Measurements from ENCODE around the gene GLT8D1. TPM values are rescaled to one million over a fixed set of nuclear protein-coding genes. Genes with fewer than 3 reads are reported as not detected.
A peak's percentile ranks its signal among the peaks of the same experiment; 100 is the strongest.

The GLT8D1 gene
- total RNA-seq, 1 donor from 2014 or later = 79.8 TPM

DNA sequence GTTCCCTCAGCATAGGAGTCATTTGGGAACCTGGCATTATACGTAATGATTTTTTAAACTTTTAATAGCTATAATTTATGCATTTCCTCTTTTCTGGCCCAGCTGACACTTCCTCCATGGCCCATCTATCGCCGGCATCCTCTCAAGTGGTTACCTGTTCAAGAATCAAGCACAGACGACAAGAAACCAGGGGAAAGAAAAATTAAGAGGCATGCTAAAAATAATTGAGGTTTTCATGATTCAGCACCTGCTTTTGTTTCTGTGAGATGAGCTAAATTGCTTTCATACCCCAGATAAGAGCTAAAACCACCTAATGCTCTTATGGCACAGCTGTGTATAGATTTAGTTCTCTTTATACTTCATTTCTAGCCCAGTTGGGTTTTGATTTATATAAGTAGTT is 2.0 kb upstream of the GLT8D1 start:
- peak overlapping the region; percentile 59 for H3K4me3 Mint-ChIP-seq (ENCODE audit: low read depth)
- peaks cover 16% of the 10 kb centered on the region for H3K4me1 Mint-ChIP-seq (ENCODE audit: low read depth)
- TF ChIP-seq CTCF (IDR thresholded peaks at IDR 0.05; ENCODE audit: unreplicated experiment) = no peak
- H3K27ac Mint-ChIP-seq = no peak overlapping the region
- H3K27me3 Mint-ChIP-seq = no peaks in the 10 kb centered on the region
- H3K36me3 Mint-ChIP-seq (ENCODE audit: insufficient read depth) = peaks cover 4% of the 10 kb centered on the region
- no peak for DNase-seq (ENCODE audit: low spot score, unreplicated experiment)
- H3K9me3 Mint-ChIP-seq (ENCODE audit: low read depth) = no peaks in the 10 kb centered on the region

- H3K9me3 Mint-ChIP-seq (ENCODE audit: low read depth) = no peaks in the 10 kb centered on the region
- no peaks in the 10 kb centered on the region for H3K36me3 Mint-ChIP-seq (ENCODE audit: insufficient read depth)
- peaks cover 16% of the 10 kb centered on the region for H3K4me1 Mint-ChIP-seq (ENCODE audit: low read depth)
- peak overlapping the region; percentile 95 for H3K4me3 Mint-ChIP-seq (ENCODE audit: low read depth)
- peak overlapping the region; percentile 91 for H3K27ac Mint-ChIP-seq
- no peak for DNase-seq (ENCODE audit: low spot score, unreplicated experiment)
- TF ChIP-seq CTCF (IDR thresholded peaks at IDR 0.05; ENCODE audit: unreplicated experiment) = no peak
- no peaks in the 10 kb centered on the region for H3K27me3 Mint-ChIP-seq
Observed at GRCh38 chr3:52705438-52705687, 228 bp downstream of the GLT8D1 start.

- no peaks in the 10 kb centered on the region for H3K36me3 Mint-ChIP-seq (ENCODE audit: insufficient read depth)
- no peaks in the 10 kb centered on the region for H3K9me3 Mint-ChIP-seq (ENCODE audit: low read depth)
- DNase-seq (ENCODE audit: low spot score, unreplicated experiment) = no peak
- H3K27ac Mint-ChIP-seq = peak overlapping the region; percentile 91
- H3K4me1 Mint-ChIP-seq (ENCODE audit: low read depth) = peaks cover 16% of the 10 kb centered on the region
- peak overlapping the region; percentile 95 for H3K4me3 Mint-ChIP-seq (ENCODE audit: low read depth)
- no peak for TF ChIP-seq CTCF (IDR thresholded peaks at IDR 0.05; ENCODE audit: unreplicated experiment)
- H3K27me3 Mint-ChIP-seq = no peaks in the 10 kb centered on the region
Observed at GRCh38 chr3:52704611-52705437, 767 bp downstream of the GLT8D1 start.

DNA sequence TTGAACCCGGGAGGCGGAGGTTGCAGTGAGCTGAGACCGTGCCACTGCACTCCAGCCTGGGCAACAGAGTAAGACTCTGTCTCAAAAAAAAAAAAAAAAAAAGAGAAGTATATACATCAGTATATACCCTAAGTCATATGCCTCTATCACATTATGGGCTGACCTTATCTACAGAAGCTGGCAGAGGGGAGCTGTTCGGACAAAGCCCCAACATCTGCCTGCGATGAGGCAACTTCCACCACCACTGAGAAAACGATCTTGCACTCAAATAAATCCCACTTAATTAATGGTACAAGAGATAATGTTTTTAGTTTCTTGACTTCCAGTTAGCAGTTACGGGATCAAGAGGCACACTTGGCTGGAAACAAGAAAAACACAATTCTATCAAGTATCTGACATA is 2.2 kb downstream of the GLT8D1 start:
- TF ChIP-seq CTCF (IDR thresholded peaks at IDR 0.05; ENCODE audit: unreplicated experiment) = no peak
- no peaks in the 10 kb centered on the region for H3K27me3 Mint-ChIP-seq
- peak overlapping the region; percentile 95 for H3K4me3 Mint-ChIP-seq (ENCODE audit: low read depth)
- no peak overlapping the region for H3K27ac Mint-ChIP-seq
- H3K4me1 Mint-ChIP-seq (ENCODE audit: low read depth) = peaks cover 16% of the 10 kb centered on the region
- H3K9me3 Mint-ChIP-seq (ENCODE audit: low read depth) = no peaks in the 10 kb centered on the region
- no peaks in the 10 kb centered on the region for H3K36me3 Mint-ChIP-seq (ENCODE audit: insufficient read depth)
- DNase-seq (ENCODE audit: low spot score, unreplicated experiment) = no peak

- Mint-ChIP-seq H3K4me1 (ENCODE audit: low read depth) (no peaks in the 10 kb centered on the region), H3K36me3 (ENCODE audit: insufficient read depth) (peaks cover 19% of the 10 kb centered on the region), H3K27ac (no peak overlapping the region), H3K27me3 (no peaks in the 10 kb centered on the region), H3K4me3 (ENCODE audit: low read depth) (no peak overlapping the region), H3K9me3 (ENCODE audit: low read depth) (no peaks in the 10 kb centered on the region)
- DNase-seq (ENCODE audit: low spot score, unreplicated experiment) = no peak
- TF ChIP-seq CTCF (IDR thresholded peaks at IDR 0.05; ENCODE audit: unreplicated experiment) = no peak
Observed at GRCh38 chr3:52697632-52697965, 8.0 kb downstream of the GLT8D1 start.

Data from progenitor cell of endocrine pancreas (in vitro differentiated cells).